HFF-Myc (cell line): Measurements from ENCODE around the gene TBRG4.

Source experiments
- DNase-seq: peaks from one replicate; pipeline ENCODE4 v3.0.0-alpha.2; 2011; ENCODE audit warnings: low read depth; ENCODE audit errors: extremely low read depth
- H3K4me3 ChIP-seq: replicated peaks from 2 replicates; pipeline ENCODE4 v1.5.1; 2011; ENCODE audit warnings: low read depth, mild to moderate bottlenecking, control low read depth, low read length
- TF ChIP-seq, protein P1 (sequence below): IDR thresholded peaks from 2 replicates; pipeline ENCODE4 v1.5.1; 2012; ENCODE audit warnings: mild to moderate bottlenecking, low read depth, low read length, control low read depth; ENCODE audit errors: missing control alignments

Gene TBRG4

DNA sequence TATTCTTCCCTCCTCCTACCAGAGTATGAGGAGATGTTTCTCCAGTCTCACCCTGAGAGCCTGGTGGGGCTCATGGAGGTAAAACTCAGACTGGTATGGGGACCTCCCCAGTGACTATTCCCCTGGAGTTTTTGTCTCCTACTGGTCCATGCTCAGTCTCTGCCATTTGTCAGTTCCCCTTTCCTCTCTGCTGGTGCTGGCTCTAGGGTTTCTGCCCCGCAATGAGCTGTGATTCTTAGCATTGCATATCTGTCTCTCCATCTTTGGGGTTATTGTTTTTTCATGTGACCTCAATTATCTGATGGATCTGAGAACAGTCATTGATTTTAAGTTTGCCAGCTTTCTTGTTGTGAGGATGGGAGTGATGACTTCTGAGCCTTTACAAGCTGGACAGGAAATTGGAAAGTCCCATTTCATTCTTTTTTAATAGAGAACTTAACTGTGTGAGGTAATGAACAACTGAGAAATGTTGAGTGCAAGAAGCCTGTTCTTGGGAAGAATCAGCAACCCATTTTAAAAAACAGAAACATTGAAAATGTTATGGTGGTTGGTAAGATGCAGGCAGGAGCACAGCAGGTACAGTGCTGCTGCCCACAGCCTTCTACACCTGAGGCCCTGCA is 49.6 kb downstream of the TBRG4 start:
- DNase-seq = no peak
- TF ChIP-seq, protein P1, sequence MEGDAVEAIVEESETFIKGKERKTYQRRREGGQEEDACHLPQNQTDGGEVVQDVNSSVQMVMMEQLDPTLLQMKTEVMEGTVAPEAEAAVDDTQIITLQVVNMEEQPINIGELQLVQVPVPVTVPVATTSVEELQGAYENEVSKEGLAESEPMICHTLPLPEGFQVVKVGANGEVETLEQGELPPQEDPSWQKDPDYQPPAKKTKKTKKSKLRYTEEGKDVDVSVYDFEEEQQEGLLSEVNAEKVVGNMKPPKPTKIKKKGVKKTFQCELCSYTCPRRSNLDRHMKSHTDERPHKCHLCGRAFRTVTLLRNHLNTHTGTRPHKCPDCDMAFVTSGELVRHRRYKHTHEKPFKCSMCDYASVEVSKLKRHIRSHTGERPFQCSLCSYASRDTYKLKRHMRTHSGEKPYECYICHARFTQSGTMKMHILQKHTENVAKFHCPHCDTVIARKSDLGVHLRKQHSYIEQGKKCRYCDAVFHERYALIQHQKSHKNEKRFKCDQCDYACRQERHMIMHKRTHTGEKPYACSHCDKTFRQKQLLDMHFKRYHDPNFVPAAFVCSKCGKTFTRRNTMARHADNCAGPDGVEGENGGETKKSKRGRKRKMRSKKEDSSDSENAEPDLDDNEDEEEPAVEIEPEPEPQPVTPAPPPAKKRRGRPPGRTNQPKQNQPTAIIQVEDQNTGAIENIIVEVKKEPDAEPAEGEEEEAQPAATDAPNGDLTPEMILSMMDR = no peak
- H3K4me3 ChIP-seq = no peak overlapping the region

DNA sequence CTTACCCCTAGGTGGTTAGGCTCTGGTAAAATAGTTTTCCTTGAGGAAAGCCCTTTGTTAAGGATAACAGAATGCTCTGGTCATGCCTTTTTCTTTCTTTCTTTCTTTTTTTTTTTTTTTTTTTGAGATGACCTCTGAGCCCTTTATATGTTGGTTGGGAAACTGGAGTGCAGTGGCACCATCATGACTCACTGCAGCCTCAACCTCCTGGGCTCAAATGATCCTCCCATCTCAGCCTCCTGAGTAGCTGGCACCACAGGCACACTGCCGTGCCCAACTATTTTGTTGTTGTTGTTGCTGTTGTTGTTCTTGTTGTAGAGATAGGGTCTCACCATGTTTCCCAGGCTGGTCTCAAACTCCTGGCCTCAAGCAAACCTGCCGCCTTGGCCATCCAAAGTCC is 50.1 kb downstream of the TBRG4 start:
- DNase-seq = no peak
- TF ChIP-seq, protein P1 = no peak
- no peak overlapping the region for H3K4me3 ChIP-seq

- TF ChIP-seq, protein P1 = no peak
- no peak for DNase-seq
- no peak overlapping the region for H3K4me3 ChIP-seq
Measured at GRCh38 chr7:45060295-45060694, 51.2 kb downstream of the TBRG4 start.

DNA sequence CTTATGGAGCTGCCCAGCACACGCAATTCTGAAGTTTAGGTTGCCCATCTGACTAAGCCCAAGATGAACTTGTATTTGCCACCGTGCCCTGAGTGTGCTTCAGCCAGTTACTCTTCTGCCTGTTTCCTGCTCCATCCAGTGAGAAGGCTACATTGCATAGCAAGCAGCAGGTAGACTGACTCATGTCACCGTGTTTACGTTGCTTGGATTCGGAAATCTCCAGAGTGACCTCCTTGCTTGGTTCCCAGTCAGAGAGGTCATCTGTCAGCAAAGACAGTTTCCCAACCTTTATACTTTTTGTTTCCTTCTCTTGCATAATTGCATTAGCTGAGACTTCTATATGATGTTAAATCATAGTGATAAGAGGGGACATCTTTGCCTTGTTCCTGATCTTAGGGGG is 53.6 kb downstream of the TBRG4 start:
- no peak overlapping the region for H3K4me3 ChIP-seq
- TF ChIP-seq, protein P1 = no peak
- no peak for DNase-seq

DNA sequence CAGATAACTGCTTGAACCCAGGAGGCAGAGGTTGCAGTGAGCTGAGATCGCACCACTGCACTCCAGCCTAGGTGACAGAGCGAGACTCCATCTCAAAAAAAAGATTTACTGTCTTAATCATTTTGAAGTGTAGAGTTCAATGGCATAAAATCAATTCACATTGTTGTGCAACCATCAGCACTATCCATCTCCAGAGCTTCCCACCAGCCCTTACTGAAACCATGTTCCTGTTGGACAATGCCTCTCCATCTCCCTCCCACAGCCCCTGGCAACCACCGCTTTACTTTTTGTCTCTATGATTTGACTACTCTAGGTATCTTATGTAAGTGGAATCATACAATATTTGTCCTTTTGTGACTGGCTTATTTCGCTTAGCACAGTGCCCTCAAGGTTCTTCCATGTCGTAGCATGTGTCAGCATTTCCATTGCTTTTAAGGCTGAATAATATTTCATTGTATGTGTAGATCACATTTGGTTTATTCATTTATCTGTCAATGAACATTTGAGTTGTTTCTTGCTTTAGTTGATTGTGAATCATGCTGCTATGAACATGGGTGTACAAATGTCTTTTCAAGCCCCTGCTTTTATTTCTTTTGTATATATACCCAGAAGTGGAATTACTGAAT is 55.8 kb downstream of the TBRG4 start:
- H3K4me3 ChIP-seq = no peak overlapping the region
- TF ChIP-seq, protein P1 = no peak
- DNase-seq = no peak

GRCh38 chr7:45055016-45055415 is 56.5 kb downstream of the TBRG4 start:
- no peak overlapping the region for H3K4me3 ChIP-seq
- TF ChIP-seq, protein P1 = no peak
- DNase-seq = no peak
